Activated CD4-positive, alpha-beta T cell treated with anti-CD3 and anti-CD28 coated beads for 1 hour (primary cell): ENCODE measurements around the gene ZNF367.
A peak's percentile ranks its signal among the peaks of the same experiment; 100 is the strongest.

ENCODE experiments used
- DNase-seq: peaks from one replicate; pipeline ENCODE4 v3.0.0-alpha.2; 2020

Gene ZNF367

DNA sequence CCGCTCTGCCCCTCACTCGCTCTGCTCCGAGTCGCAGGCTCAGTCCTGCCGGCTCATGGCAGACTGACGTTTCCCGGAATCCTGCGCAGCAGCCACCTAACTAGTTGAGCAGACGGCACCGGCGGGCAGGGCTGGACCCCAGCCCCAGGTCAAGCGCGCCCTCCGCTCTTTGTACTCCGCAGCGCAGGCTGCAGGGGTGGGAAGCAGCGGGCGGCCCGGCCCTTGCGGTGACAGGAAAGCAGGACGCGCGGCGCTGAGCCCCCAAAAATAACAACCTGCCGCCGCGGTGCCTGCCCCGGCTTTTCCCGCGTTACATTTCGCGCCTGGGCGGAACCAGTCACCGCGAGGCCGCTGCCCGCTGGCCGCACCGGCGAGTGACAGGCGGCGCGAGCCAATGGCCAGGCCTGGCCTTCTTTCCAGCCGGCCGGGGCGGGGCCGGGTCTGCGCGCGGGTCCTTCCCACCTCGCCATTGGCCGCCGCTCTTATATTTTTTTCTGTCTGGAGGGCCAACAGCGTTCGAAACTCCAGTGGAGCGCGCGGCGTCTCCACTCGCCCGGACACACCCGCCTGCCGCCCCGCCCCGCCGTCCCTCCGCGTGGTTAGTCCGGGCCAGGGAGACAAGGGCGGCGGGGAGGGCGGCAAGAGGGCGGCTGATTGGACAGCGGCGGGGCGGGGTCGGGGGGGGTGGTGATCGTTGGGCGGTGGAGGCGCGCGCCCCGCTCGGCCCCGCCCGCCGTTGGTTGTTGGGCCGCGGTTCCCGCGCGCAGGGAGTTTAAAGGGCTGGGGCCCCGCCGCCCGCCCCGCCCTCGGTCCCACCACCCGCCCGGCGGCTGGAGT is at the start of gene ZNF367:
Gene ZNF367, minus strand, starts transcription at position 288 of the 837 bp plus-strand sequence. CDS start 338 bp downstream, outside the sequence.
- DNase-seq = peak; percentile 77

DNA sequence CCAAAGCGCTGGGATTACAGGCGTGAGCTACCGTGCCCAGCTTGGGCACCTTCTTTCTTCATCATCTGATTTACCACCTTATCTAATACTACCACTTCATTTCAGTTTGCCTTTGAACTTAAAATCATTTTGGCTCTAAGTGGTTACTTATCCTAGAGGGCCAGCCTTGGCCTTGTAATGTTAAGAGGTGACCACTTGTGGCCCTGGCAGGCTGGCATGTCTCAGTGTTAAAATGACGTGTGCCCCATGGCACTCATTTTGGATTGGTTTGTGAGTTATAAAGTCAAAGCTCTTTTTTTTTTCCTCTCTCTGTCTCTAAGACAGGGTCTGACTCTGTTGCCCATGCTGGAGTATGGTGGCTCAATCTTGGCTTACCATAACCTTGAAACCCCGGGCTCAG is 49.6 kb upstream of the ZNF367 start:
- no peak for DNase-seq

DNA sequence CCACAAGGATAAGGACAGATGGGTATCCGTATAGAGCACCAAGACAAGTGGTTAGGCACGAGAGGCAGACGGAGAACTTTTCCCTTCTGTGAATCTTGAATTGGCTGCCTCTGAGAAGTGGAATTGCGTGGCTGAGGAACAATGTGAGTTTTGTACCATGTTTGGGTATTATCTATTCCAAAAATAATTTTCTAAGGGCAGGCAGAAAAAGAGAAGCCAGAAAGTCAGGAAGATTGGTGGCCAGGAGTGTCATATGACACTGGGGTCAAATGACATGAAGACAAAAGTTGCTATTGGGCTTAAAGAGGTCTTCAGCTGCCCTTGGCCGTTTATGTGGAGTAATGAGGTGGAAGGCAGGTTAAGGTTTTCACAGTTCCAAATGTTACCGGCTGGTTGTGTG is 46.3 kb upstream of the ZNF367 start:
- DNase-seq = no peak

DNA sequence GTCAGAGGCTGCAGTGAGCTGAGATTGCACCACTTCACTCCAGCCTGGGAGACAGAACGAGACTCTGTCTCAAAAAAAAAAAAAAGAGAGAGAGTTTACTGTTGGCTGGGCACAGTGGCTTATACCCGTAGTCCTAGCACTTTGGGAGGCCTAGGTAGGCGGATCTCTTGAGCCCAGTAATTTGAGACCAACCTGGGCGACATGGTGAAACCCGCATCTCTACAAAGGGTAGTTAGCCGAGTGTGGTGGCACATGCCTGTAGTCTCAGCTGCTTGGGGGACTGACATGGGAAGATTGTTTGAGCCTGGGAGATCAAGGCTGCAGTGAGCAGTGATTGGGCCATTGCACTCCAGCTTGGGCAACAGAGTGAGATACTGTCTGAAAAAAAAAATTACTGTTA is 44.4 kb upstream of the ZNF367 start:
- no peak for DNase-seq

DNA sequence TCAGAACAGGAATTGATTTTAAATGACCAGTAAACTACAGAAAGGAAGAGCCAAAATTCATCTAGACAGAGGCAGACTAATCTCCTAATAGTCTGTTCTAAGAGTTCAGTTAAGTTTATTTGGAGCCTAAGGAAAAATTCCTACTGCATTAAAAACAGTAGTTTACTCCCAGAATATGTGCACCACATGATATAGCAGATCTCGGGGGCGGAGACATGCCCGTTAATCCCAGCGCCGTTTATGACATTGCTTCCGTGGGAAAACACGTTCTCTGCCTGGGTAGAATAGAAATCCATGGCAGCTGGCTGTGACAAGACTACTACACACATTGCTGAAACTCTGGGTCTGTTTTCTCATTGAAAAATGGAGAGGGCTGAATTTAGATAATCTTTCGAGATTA is 43.2 kb upstream of the ZNF367 start:
- DNase-seq = no peak

DNA sequence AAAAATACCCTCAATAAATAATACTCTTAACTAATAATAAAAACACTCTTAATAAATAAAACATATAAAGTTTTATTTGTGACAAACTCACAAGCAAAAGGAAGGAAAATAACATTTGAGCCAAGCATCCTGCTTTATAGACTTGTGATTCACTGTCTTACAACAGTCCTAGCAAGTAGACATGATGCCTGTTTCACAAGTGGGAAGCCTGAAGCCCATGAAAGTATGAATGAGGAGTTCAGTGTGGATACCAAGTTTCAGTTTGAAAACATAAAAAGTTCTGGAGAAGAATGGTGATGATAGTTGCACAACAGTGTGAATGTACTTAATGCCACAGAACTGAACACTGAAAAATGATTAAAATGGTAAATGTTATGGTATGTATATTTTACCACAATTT is 42.7 kb upstream of the ZNF367 start:
- DNase-seq = no peak

DNA sequence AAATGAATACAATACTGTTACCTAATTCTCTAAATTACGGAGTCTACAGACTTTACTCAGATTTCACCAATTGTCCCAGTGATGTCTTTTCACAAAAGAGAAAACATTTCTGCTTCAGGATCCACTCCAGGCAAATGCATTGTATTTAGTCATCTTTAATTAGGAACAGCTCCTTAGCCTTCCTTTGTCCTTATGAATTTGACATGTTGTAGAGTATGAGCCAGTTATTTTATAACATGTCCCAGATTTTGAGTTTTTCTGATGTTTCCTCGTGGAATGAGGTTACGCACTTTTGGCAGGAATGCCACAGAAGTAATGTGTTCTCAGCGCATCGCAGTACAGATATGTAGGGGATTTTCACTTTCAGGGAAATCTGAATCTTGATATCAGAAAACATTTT is 42.3 kb upstream of the ZNF367 start:
- DNase-seq = no peak

DNA sequence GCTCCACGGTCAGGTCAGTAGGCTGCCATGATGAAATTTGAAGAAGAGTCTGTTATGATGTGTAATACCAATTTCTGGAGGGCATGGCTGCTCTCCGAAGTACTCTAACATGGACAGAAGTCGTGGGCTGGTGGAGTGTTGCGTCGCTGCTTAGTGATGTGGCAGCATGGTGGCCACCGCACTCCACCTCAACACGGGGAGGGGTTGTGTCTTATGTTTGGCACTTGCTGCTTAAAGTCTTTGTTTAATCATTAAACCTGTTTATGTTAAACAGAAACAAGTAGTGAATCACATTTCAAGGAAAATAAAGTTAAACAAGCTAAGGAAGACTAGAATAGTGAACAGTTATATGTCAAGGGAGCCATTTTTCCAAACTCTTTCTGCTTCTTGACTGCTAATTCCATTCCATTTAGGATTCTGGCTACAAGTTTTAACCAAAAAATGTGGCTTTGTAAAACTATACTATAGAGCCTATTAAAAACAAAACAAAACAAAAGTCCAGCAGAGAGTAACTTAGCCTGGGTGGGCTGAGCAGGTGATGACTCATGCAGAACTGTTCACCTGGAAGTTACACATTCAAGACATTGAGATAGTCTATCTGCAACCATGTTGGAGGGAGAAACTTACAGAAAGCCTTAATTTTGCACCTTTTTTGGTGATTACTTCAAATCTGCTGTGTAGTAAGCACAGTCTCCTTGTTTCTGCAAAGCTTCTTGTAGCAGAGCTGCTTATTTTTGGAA is 41.3 kb upstream of the ZNF367 start:
- no peak for DNase-seq

DNA sequence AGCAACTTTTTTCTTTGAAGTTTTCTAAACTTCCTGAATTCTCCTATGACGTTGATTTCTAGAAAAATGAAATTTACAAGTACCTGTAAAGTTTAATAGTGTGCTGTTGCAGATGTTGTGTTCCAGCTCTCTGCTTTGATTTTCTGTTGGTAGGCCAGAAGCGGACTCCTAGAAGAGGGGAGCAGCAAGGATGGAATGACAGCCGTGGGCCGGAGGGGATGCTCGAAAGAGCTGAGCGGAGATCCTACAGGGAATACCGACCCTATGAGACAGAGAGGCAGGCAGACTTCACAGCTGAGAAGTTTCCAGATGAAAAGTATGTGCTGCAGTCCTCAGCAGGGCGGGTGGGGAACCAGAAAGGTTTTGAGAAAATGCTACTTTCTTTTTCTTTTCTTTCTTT is 40.1 kb upstream of the ZNF367 start:
- DNase-seq = no peak

DNA sequence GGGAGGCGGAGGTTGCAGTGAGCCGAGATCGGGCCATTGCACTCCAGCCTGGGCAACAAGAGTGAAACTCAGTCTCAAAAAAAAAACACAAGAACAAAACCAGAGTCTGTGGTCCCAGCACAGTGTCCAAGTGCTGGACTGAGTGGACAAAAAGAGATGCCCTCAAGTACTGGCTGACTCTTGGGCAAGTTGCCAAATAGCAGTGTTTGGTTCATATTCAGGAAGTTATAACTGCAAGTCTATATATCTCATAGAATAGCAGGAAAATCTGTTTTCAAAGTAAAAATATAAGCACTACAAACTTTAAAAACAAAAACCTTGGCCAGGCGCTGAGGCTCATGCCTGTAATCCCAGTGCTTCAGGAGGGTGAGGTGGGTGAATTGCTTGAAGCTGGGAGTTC is 39.1 kb upstream of the ZNF367 start:
- no peak for DNase-seq

DNA sequence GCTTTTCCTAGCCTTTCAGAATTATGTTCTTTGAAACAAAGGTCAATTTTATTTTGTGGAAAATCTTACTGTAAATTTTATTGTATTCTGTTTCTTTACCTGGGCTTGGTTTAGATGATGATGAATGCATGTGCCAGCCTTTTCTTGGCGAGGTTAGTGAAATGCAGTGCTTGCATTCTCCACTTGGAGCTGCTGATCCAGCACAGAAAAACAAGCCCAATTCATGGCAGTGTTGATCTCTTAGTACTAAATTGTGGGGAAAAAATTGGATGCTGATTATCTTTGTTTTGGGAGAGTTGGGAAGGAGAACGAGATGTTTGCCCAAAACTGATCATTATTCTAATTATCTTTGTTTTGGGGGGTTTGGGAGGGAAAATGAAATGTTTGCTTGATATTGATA is 35.5 kb upstream of the ZNF367 start:
- DNase-seq = no peak

DNA sequence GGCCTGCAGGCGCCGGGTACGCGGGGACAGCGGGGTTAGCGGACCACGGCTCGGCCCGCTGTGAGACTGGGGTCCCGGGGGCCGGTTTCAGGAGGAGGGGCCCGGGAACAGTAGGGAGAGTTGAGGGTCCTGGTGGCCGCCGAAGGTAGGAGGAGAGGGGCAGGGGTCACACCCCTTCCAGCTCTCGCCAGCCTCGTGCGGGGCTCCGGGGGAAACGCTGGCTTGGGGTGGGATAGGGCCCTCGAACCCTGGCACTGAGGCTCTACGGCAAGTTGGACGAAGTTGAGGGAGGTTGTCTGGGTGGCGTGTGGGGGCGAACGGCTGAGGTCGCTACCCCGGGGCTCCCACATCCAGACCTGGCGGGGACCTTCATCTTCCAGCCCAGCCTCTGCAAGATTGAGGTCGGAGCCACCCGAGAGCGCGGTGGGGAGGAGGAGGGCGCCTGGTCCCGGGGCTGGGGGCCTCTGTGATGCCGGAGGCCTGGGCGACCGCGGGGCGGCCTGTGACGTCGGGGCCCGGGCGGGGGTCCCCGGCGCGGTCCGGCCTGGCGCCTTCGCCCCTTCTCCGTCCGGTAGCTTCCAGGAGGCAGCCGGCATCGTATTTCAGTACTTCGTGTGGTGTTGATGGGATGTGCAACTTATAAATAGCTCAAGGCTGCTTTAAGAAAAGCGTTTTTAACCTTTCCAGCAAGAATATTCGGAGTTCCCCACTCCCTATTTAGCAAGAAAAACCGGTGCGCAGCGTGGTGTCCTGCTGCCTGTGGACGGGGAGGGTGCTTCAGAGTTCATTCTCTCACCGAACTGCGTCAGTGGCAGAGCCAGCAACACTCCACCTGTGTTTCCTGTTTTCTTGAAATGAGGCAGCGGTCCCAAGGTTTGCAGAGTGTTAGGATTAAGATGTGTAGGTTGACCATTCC is 32.7 kb upstream of the ZNF367 start:
- peak; percentile 10 for DNase-seq

DNA sequence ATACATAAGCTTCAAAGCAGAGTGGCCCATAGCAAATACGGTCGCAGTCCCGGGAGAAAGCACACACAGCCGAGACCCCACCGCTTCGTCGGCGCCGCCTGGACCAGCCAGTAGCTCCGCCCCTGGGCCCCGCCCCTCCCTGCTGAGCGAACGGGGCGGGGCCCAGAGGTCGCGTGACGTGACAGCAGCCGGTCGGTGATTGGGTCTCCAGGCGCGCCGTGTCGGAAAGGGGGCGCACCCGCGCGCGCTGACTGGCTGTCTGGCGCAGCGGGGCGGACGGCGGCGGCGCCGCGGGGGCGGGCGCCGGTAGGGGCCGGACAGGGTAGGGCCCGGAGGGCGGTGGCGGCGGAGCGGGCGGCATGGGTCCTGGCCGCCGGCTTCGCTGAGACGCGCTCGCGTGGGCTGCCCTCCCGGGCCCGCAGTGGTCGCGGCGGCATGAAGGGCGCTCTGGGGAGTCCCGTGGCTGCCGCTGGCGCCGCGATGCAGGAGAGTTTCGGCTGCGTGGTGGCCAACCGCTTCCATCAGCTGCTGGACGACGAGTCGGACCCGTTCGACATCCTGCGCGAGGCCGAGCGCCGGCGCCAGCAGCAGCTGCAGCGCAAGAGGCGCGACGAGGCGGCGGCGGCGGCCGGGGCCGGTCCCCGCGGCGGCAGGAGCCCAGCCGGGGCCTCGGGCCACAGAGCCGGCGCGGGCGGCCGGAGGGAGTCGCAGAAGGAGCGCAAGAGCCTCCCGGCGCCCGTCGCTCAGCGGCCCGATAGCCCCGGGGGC is 31.9 kb upstream of the ZNF367 start, which contains the start of gene HABP4:
Gene HABP4, plus strand, starts transcription at position 325 of the 768 bp plus-strand sequence. Its CDS starts 111 bp downstream, at position 436.
- DNase-seq = peak; percentile 93

DNA sequence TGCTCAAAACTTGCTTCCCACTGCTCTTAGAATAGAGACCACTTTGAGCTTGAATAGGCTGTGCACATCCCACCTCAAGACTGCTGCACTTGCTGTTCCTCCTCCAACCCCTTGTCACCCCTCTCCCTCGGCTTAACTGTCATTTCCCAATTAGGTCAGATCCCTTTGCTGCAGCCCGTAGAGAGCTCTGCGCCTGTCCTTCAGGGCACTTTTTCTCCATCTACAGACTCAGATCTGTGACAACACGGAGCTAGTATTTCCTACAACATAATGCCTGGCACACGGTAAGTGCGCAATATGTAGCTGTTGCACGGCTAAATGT is 31.3 kb upstream of the ZNF367 start:
- DNase-seq = no peak

DNA sequence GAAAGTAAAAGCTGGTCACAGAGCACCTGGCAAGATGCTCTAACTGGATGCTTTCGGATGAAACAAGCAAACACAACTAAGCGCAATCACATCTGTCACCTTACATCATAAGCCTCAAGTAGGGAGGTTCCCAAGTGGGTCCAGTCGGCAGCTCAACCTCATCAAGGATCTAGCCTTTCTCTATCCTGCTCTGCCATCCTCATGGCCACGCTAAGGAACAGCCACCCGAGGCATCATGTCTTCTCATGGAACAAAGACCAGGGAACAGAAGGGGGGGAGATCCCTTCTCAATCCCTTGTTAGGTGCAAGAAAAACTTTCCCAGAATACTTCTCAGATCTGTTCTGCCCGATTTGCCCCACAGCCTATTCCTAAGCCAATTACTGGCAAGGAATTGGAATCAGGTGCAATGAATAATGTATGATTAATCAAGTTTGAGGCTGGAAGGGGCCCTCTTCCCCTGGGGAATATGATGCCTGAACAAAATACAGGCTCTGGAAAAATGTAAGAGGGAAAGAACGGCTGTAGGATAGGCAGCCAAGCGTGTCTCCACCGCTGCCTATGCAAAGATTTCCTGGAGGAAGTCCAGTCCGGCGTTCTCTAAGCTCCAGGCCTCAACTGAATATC is 30.5 kb upstream of the ZNF367 start:
- DNase-seq = no peak

DNA sequence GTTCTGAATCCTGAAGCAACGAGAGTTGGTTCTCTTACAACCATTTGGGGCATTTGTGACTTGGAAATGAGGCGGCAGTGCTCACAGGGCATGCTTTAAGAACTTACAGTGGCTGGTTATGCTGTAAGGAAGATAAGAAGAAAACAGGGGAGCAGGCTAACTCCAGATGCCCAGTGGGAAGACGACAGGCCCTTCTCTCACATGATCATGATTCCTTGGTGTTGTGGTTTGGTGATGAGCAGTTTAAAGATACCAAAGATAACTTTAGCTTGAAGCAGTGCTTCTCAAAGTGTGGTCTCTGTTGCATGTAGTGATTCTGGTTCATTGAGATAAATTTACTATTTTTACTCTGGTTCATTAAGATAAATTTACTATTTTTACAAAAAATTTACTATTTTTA is 29.2 kb upstream of the ZNF367 start:
- DNase-seq = no peak

DNA sequence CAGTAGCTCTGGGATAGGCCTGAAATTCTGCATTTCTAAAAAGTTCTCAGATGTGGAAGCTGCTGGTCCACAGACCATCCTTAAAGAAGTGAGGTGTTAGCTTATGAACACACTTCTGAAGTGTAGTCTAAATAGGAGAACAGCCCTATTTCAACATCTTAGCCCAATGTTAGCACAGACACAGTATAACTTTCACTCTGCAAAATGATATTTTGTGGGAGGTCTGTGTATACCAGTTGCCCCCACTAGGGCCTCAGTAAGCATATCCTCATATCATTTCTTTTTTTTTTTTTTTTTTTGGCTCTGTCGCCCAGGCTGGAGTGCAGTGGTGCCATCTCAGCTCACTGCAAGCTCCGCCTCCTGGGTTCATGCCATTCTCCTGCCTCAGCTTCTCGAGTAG is 24.3 kb upstream of the ZNF367 start:
- DNase-seq = no peak

DNA sequence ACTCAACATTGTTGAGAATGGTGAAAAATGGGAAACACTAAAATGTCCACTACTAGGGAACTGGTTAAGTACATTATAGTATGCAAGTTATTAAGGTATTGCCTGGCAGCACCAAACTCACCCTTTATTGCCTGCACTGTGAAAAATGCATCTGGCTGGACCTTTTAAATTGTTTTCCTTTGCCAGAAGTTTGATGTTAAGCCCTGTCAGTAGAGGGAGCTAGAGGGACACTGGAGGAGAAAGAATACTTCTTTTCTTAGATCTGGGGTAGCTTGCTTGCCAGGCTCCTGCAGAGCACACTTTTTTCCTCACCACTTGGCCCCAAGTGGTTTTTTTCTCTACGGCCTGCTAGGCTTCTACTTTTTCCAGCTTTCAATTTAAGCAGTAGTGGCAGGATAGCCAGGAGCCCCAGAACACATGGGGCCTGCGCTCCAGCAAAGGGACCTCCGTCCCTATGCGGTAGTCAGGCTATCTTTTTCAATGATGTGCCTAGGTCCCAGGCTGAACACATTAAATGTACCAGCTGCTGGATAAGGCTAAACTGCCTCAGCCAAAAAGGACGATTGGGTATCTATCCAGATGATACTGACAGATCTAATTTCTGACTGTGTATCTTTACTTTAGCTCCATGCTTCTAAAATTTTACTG is 23.8 kb upstream of the ZNF367 start:
- DNase-seq = no peak

DNA sequence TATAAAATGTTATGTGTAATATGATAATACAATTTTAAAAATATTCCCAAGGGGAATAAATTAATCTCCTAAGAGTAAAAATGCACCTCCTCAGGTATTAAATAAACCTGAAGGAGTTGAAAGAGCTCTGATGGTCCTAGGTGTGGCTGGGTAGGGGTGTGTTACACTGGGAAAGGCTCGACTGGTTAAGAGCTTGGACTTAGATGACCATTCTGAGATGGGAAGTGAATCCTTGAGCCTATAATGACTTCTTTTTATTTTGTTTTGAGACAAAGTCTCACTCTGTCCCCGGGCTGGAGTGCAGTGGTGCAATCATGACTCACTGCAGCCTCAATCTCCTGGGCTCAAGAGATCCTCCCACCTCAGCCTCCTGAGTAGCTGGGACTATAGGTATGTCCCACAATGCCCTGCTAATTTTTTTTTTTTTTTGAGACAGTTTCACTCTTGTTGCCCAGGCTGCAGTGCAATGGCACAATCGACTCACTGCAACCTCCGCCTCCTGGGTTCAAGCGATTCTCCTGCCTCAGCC is 22.6 kb upstream of the ZNF367 start:
- DNase-seq = no peak

DNA sequence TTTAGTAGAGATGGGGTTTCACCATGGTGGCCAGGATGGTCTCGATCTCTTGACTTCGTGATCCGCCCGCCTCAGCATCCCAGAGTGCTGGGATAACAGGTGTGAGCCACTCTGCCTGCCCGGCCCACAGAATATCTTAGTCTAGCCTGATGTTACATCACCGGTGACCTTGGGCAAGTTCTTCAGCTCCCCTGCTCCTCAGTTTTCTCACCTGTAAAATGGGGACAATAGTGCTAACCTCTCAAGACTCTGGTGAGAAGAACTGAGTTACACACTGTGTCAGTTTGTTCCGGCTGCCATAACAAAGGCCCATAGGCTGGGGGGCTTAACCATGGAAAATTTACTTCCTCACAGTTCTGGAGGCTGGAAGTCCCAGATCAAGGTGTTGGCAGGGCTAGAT is 19.3 kb upstream of the ZNF367 start:
- no peak for DNase-seq

DNA sequence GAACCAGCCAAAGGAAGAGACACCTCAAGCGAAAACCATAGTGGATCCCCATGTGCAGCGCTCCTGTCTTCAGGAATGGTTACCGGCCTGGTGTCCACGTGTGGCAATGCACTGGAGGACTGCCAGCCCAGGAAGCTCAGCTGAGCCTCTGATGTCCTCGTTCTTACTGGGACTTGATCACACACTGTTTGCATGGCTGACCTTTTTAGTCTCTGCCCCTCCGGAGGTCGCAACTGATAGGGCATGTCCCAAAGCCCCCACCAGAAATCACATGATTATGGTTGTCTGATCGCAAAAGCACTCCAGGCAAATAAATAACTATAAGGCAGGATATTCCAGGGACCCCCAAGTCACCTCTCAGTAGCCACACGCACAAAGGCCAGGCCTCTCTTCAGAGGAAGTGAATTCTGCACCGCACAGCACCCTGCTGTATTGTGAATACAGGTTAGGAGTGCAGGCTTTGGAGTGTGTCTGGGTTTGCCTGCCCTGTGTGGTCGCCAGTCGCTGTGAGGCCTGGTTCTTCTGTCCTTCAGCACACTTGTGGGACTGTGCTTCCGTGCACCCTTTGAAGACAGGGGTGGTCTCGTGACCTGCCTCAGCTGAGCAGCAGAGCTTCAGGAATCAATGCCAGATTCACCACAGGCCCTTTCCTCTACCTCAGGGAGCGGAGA is 18.4 kb upstream of the ZNF367 start:
- DNase-seq = no peak
